GM18867 (cell line): Measurements from ENCODE around the gene PLCB1.
A peak's percentile ranks its signal among the peaks of the same experiment; 100 is the strongest.
"Not testable (repeated sequence)": the region's sequence is repeated elsewhere in the genome, so short reads cannot be mapped to it uniquely, and the experiment has no call there.

Experiments
- ATAC-seq: cut with Tn5 transposase; IDR thresholded peaks from one replicate; pipeline ENCODE4 v1.9.1; 2021; ENCODE audit warnings: mild to moderate bottlenecking, moderate library complexity; ENCODE audit not compliant: unreplicated experiment

The PLCB1 gene

DNA sequence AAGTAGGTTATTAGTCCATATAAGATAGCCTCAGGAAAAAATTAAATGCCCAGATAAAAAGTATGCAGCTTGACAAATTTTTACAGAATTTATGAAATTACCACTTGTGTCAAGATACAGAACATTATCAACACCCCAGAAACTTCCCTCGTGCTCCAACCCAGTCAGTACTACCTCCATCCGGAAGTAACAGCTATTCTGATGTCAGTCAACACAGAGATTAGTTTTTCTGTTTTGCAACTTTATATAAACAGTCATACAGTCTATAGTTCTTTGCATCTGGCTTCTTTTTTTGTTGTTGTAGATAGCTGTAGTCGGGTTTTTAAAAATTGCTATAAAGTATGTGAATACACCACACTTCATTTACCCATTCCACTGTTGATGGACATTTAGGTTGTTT is 721.1 kb downstream of the PLCB1 start:
- ATAC-seq = not testable (repeated sequence)

DNA sequence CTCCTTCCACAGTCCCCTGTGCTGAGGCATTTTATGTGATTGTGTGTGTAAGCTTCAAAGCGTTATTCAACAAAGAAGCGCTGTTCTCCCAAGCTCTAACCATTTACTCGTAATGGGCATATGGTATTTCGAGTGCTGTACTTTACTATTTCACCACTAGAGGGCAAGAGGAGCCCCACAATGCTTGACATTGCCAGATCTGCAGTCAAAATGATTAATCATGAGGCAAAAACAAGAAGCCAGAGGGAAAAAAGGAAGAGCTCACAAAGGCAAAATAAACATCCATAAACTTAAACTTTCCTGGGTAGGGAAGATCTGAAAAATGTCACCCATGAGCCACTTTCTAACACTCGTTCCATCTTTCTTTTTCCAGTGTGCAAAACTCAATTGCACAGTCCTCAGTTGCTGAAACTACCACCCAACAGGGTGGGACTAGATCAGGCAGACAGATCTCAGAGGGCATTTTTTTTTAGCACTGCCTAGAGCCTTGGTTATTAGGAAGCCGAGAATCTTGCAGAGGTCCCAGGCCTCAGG is 721.8 kb downstream of the PLCB1 start:
- peak; percentile 91 for ATAC-seq

DNA sequence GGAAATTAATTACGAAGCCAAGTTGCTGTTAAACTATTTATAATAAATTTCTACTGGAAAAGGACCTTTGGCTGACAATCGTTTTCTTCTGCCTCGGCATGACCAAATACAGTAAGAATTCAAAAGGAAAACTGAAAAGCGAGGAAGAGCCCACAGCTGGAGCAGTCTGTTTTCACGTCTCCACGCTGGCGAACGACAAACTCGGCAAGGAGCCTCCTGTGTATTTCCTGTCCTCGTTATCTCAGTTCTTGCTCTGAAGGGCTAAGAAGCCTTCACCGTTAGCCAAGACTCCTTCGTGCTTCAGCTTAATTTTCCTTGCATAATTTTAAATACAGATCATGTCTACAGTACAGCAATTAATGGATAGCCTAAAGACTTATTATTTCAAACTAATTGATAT is 722.5 kb downstream of the PLCB1 start:
- no peak for ATAC-seq

DNA sequence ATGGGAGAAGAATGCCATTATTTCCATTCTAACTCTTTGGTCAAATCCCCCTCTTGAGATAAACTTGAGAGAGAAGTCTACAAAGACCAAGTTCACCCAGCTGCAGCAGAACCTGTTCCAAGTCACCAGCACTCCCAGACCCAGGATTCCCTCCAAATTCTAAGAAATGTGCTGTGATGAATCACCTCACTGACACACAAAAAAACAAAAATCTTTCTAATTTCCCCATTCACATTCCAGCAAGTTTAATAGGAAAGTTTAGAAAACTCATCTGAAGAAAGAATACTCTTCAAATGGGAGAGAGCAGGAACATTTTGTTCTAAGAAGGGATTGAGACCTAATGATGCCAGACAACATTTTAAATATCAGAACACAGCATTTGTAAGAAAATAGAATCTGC is 723.2 kb downstream of the PLCB1 start:
- ATAC-seq = no peak

DNA sequence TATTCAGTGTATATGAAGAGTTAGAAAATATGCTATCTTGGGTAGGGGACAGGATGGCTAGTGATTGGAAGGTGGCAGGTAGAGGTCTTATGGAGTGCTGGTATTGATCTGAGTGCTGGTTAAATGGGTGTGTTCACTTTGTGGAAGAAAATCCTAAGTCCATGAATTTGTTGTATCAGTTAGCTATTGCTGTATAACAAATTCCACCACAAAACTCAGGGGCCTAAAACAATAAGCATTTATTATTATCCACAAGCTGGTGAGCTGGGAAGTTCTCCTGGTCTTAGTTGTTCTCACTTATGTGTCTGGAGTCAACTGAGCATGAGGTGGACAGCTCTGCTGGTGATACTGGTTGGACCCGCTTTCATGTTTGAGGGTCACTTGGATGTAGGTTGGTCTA is 724.6 kb downstream of the PLCB1 start:
- no peak for ATAC-seq

DNA sequence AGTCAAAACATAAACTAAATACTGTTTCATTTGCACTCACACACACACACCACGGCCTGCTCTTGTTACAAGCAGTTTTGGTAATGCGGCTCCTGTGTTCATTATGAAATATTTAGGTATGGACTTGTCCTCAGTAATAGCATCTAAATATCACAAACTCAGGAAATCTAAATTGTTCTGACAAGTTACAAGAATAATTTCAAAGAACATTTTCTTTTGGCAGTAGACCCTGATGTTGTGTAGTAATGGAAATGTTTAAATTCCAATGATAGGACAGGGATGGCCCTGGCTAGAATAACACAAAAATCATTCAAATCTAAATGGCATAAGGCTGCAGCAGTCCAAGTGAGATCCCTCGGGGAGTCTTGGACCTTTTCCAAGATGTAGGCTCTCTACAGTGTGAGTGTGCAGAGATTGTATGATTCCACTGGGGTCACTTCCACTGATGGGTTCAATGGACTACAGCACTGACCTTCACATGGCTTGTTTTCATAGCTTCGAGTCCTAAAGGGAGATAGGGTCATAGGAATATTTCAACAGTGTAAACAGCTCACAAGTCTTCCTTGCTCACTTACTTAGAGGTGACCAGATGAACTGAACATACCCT is 726.2 kb downstream of the PLCB1 start:
- ATAC-seq = no peak

DNA sequence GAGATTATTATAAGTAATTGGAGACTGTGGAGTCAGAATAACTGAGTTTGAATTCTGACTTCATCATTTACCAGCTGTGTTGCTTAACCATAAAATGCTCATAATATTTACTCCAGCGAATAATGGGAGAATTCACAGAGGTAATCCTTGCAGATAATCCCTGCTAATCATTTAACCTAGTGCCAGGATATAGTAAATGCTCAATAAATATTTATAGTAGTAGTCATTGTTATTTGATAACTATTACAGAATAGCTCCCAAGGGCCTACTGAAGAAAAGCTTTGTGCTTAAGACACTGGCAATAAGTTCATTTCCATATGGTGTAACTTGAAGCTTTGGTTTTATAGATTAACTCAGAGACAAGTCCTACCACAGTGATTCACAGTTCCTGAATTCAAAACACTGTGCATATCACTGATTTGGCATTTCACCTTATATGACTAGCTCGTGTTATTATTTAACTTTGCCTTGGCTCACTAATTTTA is 728.0 kb downstream of the PLCB1 start:
- ATAC-seq = peak; percentile 77

DNA sequence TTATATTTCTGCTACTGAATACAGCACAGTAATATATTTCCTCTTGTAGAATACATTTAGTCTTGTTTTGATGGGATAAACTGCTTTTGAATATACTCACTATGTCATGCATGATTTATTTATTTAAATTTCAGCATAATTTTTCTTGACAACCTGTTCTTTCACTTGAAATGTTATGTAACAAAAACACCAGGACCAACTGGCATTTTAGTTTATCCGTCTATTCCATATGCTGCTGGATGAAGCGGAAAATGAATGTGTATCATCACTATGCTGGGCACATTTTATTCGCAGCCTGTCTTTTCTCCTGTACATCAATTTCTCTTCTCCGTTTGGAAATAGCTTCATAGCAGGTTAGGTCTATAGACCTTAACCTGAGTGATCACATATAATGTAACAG is 730.0 kb downstream of the PLCB1 start:
- no peak for ATAC-seq

DNA sequence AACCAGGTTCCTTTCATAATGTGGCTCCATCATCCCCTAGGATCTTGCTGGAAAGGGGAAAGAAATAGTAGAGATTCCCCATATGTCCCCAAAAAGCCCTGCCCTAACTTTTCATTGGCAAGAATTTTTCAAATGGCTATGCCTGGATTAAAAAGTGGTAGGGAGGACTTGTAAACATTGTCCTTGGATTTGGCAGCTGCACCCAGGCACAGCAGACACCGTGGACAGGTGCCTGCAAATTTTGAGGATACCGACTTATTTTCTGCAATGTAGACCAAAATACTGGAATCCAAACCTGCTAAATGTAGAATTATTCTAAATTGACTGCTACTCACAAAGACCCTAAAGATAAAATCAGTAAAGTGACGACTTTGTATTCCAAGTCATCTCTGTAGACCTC is 733.6 kb downstream of the PLCB1 start:
- no peak for ATAC-seq

DNA sequence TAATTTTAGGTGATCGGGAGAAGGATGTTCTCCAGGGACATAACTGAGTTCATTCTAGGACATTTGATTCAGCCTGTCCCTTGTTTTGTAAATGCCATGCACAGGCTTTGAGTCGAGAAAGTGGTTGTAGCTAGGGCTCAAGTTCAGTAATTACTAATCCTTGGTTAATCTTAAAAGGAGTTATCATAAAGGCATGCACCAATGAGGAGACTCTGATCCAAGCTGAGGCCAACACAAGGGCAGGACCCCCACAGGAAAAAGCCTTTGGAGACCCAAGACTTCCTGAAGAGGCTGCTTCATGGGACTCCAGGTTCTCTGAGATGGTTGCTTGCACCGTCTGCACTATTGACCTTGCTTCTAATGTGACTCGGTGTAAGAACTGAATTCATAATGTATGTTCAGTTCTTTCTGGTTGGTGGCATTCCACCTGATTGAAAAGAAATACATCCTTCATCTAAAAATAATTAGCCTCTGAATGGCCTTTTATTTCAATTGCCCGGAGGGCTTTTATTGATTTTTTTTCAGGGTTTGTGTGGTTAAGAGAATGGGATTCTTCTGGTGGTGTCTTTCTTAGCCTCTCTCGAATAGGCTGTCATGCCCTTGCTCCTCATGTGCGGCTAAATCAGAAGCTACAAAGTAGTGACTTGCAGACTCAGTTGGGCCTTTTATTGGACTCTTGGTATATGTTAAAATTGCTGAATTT is 735.1 kb downstream of the PLCB1 start:
- no peak for ATAC-seq

DNA sequence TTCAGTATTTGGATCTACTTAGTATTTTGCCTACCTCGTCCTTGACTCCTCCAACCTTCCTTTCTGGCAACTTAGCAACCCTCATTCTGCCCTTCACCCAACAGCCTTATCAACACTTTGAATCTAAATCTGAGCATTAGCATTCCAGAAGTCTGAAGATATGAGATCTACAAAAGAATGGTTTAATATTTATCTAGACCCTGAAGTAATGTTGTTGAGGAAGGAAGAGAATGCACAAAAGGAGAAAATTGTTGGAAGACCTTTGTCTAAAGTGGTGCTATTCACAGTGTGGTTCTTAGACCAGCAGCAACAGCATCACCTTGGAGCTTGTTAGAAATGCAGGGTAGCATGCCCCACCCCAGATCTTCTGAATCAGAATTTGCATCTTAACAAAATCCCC is 738.6 kb downstream of the PLCB1 start:
- no peak for ATAC-seq

DNA sequence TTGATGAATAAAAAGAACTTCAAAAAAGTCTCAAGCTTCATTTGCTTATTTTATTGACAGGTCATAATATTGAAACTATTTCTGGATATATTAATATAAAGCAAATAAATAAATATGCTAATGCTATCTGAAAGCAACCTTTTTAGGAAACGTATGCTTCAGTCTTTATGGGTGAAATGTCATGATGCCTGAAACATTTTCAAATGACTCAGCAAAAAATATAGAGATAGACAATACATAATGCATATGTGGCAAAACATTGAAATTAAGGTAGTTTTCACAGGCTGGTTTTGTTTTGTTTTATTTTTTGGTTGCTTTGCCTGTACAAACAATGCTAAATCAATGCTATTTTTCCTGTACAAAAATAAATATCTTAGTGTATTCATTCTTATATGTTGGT is 742.4 kb downstream of the PLCB1 start:
- ATAC-seq = no peak

DNA sequence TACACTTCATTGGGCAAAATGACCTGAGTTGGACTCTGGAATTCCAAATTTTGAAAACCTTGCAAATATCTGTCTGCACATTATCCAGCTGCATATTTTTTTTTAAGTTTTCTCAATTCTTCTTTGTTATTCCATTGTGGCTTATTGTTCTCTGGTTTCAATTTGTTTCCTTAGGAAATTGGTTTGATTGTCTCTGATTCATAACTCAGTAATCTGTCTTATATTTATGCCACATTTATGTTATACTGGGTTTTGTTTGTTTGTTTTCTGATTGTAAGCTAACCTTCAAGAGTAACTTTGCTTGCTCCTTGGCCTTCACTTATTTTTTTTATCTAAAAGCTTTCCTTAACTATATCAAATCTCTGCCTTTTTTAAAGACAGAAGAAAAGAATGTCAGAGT is 743.5 kb downstream of the PLCB1 start:
- ATAC-seq = no peak

DNA sequence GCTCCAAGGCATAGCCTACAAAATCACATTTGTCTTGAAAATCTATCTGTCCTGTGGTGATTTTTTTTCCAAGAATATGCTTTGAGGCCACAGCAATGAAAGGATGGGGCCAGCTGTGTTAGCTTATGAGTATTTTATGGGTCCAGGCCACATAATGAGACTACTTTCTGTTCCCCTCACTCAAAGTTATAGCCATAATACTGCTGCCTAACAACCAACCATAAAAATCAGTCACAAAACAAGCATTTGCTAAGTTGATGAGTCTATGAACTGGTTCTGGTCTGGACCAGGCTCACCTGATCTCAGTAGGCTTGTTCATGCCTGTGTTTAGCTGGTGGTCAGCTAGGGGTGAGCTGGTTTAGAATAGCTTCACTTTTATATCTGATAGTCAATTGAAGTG is 744.3 kb downstream of the PLCB1 start:
- no peak for ATAC-seq

DNA sequence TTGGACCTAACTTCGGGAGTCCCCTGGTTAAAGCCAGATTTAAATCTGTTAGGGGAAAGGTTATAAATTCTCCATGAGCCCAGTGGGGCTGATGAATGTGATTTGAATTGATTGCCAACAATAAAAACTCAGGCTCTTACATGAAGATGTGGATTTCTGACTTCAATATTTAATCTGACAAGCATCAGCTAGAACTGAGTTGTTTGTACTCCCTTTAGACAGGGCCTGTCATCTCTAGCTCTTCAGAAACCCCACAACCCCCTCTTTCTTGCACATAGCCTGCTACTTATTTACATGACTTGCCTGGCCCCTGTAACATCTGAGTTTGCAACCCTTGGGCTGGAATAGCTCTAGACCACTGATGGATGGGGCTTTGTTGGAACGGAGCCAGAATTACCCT is 745.2 kb downstream of the PLCB1 start:
- ATAC-seq = no peak

DNA sequence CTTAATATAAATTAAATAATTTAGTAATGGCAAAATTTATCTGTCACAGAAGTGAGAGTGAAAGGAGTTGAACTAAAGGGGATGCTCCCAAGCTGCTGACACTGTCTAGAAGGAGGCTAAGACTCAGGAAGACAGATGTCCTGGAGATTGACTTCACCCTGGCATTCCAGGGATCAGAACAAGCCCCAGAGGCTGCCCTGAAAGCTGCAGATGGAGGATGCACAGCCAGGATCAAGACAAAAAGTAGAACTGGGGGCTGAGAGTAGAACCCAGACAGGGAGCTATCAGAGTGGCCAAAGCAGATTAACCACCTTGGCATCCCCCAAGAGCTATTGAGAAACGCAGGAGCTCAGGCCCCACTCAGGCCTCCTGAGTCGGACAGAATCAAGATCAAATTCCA is 747.6 kb downstream of the PLCB1 start:
- no peak for ATAC-seq

DNA sequence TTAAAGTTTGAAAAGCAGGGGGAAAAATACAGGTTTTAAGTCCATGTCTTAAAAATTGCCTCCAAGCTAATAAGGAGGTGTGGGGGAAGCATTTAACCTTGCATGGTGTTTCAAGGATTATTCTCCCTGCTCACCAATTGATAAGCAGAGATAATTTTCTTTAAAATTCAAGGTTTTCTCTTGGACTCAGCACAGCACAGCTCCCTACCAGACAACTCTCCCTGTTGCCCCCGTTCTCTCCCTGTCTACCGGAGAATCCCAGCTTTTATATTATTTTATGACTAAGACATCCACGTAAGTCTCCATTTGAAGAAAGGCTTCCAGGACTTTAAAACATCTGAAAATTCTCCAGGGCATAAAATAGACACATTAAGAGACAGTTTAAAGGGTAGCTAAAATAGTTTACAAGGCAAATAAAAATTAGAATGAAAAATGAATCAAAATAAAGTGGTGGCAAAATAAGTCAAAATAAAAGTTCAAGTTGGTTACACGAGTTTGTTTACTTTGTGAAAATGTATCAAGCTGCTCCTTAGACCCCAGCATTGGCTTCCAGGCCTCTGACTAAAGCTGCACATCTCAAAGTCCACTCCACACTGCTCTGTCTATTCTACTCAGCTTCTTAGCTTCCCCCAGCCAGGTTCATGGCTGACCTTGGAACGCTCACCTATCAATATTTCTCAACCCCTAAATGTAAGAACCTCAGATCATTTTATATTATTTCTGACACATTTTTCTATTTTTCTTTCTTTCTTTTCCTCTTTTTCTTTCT is 748.2 kb downstream of the PLCB1 start:
- ATAC-seq = no peak

DNA sequence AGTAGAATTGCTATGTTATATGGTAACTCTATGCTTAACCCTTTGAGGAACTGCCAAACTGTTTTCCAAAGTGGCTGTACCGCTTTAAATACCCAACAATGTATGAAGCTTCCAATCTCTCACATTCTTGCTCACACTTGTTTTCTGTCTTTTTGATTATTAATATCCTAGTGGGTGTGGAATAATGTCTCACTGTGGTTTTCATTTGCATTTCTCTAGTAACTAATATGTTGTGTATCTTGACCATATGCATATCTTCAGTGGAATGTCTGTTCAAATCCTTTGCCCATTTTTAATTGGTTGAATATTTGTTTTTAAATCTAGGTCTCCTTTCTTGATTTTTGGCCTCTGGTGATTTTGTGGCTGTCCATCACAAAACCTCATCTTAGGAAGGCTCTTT is 759.0 kb downstream of the PLCB1 start:
- ATAC-seq = no peak

DNA sequence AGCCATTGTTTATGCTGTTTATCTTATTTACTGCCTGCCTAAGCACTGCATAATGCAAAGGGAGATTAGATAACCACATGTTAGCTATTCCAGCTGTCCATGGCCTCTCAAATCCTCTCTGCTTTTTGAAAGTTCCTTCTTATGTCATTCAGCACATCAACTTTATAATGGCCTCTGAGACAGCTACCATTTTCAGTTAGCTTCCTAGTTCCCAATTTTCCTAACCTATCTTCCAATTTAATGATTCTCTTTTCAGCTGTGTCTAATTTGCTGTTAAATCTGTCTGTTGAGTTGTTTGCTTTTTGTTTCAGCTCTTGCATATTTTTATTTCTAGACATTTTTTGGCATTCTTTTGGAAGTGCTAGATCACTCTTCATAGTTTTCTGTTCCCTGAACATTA is 763.4 kb downstream of the PLCB1 start:
- ATAC-seq = no peak

DNA sequence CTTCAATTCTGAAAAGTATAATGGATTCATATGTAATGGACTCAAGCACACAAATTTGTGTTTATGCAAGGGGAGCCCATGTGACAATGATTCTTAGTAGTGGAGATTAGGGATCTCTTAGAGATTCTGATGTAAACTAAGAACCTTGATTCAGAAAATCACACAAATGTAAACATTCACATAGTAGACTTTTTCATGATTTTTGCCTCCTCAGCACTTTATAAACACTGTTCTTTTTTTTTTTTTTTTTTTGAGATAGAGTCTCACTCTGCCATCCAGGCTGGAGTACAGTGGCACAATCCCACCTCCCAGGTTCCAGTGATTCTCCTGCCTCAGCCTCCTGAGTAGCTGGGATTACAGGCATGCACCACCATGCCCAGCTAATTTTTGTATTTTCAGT is 766.8 kb downstream of the PLCB1 start:
- ATAC-seq = no peak

DNA sequence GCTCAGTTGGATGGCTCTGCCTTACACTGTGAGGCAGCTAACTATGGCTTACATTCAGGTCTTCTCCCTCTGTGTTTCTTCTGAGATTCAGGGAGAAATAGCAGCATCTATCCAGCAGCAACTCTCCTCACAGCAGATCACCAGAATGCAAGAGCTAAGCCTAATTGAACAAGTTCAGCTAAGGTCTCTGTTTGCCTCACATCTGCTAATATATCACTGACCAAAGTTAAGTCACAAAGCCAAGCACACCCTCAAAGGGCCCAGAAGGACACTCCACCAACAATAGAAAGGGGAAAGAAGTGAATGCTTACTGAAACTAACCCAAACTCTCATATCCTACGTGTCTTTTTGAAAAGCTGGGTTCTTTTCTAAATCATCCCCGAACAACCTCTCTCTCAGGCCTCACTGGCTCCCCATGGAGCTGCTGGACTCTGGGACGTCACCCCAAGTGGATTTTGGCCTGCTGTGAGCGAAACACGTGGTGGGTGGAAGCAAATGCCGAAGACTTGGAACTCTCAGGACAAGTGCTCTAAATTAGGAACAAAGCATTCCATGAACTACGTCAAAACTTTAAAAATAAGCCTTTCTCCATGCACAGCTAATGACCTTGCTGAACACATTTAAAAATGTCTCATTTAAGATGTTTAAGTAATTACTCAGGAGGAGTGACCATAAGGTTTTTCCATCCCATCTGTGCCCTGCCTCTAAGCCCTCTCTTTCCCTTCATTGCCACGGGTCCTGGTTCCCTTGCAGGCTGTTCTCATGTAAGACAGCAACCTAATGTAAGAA is 769.4 kb downstream of the PLCB1 start:
- ATAC-seq = no peak
